H9 (cell line): ENCODE results near the gene FAM3A. TPM values are rescaled to one million over a fixed set of nuclear protein-coding genes. Genes with fewer than 3 reads are reported as not detected.

Source experiments
- DNase-seq: peaks from one replicate; pipeline ENCODE4 v3.0.0-alpha.2; 2017
- H2AFZ ChIP-seq: one replicate; pipeline ENCODE4 v1.6.1; 2013; ENCODE audit warnings: mild to moderate bottlenecking, low read length, control low read depth, moderate library complexity
- H2AK5ac ChIP-seq: 2 replicates; pipeline ENCODE4 v1.6.1; 2013; ENCODE audit warnings: low read length, control low read depth, mixed read lengths; ENCODE audit not compliant: insufficient read length
- H2BK120ac ChIP-seq: one replicate; pipeline ENCODE4 v1.6.1; 2013; ENCODE audit warnings: low read depth, mild to moderate bottlenecking, low read length, control low read depth, inconsistent platforms; ENCODE audit not compliant: poor library complexity, severe bottlenecking
- H2BK12ac ChIP-seq: 2 replicates; pipeline ENCODE4 v1.6.1; 2013; ENCODE audit warnings: low read length, control low read depth, mixed read lengths, low read depth; ENCODE audit not compliant: insufficient read length
- H2BK15ac ChIP-seq: 2 replicates; pipeline ENCODE4 v1.6.1; 2013; ENCODE audit warnings: low read depth, low read length, control low read depth
- H2BK20ac ChIP-seq: one replicate; pipeline ENCODE4 v1.6.1; 2013; ENCODE audit warnings: low read depth, mild to moderate bottlenecking, low read length, control low read depth, inconsistent platforms; ENCODE audit not compliant: poor library complexity, severe bottlenecking
- H2BK5ac ChIP-seq: 2 replicates; pipeline ENCODE4 v1.6.1; 2013; ENCODE audit warnings: low read length, control low read depth, mixed read lengths; ENCODE audit not compliant: insufficient read length
- H3K14ac ChIP-seq: 2 replicates; pipeline ENCODE4 v1.6.1; 2013; ENCODE audit warnings: low read length, control low read depth; ENCODE audit not compliant: insufficient read depth
- H3K18ac ChIP-seq: 2 replicates; pipeline ENCODE4 v1.6.1; 2013; ENCODE audit warnings: low read depth, mild to moderate bottlenecking, mixed read lengths, low read length, control low read depth; ENCODE audit not compliant: insufficient read length
- H3K23ac ChIP-seq: 2 replicates; pipeline ENCODE4 v1.6.1; 2013; ENCODE audit warnings: low read length, control low read depth, mixed read lengths, low read depth; ENCODE audit not compliant: insufficient read length
- H3K23me2 ChIP-seq: 2 replicates; pipeline ENCODE4 v1.6.1; 2013; ENCODE audit warnings: low read depth, mild to moderate bottlenecking, mixed read lengths, low read length, control low read depth; ENCODE audit not compliant: insufficient read length, poor library complexity, severe bottlenecking
- H3K27ac ChIP-seq: 2 replicates; pipeline ENCODE4 v1.5.1; 2013; ENCODE audit warnings: low read length, control low read depth, mixed read lengths, low read depth; ENCODE audit not compliant: insufficient read length
- H3K27me3 ChIP-seq: 2 replicates; pipeline ENCODE4 v1.6.1; 2013; ENCODE audit warnings: low read length, control low read depth, inconsistent platforms; ENCODE audit not compliant: insufficient read depth
- H3K4ac ChIP-seq: 2 replicates; pipeline ENCODE4 v1.6.1; 2013; ENCODE audit warnings: low read depth, mild to moderate bottlenecking, control low read depth, inconsistent platforms, low read length, moderate library complexity
- H3K4me1 ChIP-seq: 2 replicates; pipeline ENCODE4 v1.6.1; 2013; ENCODE audit warnings: low read length, control low read depth, inconsistent platforms; ENCODE audit not compliant: insufficient read depth
- H3K4me2 ChIP-seq: 2 replicates; pipeline ENCODE4 v1.6.1; 2013; ENCODE audit warnings: low read length, control low read depth, mixed read lengths; ENCODE audit not compliant: insufficient read length, insufficient read depth
- H3K56ac ChIP-seq: 2 replicates; pipeline ENCODE4 v1.6.1; 2013; ENCODE audit warnings: low read depth, mild to moderate bottlenecking, mixed read lengths, low read length, control low read depth; ENCODE audit not compliant: insufficient read length
- H3K79me1 ChIP-seq: 2 replicates; pipeline ENCODE4 v1.6.1; 2013; ENCODE audit warnings: low read depth, mild to moderate bottlenecking, moderate library complexity, low read length, control low read depth, inconsistent platforms; ENCODE audit not compliant: insufficient read depth, poor library complexity, severe bottlenecking
- H3K79me2 ChIP-seq: 2 replicates; pipeline ENCODE4 v1.6.1; 2013; ENCODE audit warnings: low read length, control low read depth, inconsistent platforms; ENCODE audit not compliant: insufficient read depth
- H3K9ac ChIP-seq: 2 replicates; pipeline ENCODE4 v1.6.1; 2013; ENCODE audit warnings: low read length, control low read depth, mixed read lengths; ENCODE audit not compliant: insufficient read length; ENCODE audit errors: extremely low read depth
- H3K9me3 ChIP-seq: one replicate; pipeline ENCODE4 v1.6.1; 2013; ENCODE audit warnings: low read depth, low read length, inconsistent platforms; ENCODE audit not compliant: control insufficient read depth
- H3T11ph ChIP-seq: one replicate; pipeline ENCODE4 v1.6.1; 2013; ENCODE audit warnings: mild to moderate bottlenecking, low read length, control low read depth, inconsistent platforms
- H4K20me1 ChIP-seq: one replicate; pipeline ENCODE4 v1.6.1; 2013; ENCODE audit not compliant: control insufficient read depth, insufficient read length, insufficient read depth
- H4K5ac ChIP-seq: 2 replicates; pipeline ENCODE4 v1.6.1; 2013; ENCODE audit warnings: low read depth, mild to moderate bottlenecking, mixed read lengths, low read length, control low read depth; ENCODE audit not compliant: insufficient read length
- H4K8ac ChIP-seq: replicated peaks from 2 replicates; pipeline ENCODE4 v1.6.1; 2013; ENCODE audit warnings: low read length, control low read depth, mixed read lengths, low read depth; ENCODE audit not compliant: insufficient read length
- H4K91ac ChIP-seq: 2 replicates; pipeline ENCODE4 v1.6.1; 2013; ENCODE audit warnings: low read depth, mild to moderate bottlenecking, moderate library complexity, mixed read lengths, low read length, control low read depth; ENCODE audit not compliant: insufficient read length
- H3K27ac Mint-ChIP-seq, 3 experiments: 2 replicates in 2 of 3; 3 replicates in 1 of 3; pipeline ENCODE4 v1.8.0; 2020 to 2021; ENCODE audit warnings: mixed read lengths in 3 of 3, mild to moderate bottlenecking in 1 of 3, moderate library complexity in 1 of 3
- H3K27me3 Mint-ChIP-seq: 2 replicates; pipeline ENCODE4 v1.8.0; 2021; ENCODE audit warnings: low read depth, mild to moderate bottlenecking, moderate library complexity, mixed read lengths
- H3K36me3 Mint-ChIP-seq, 3 experiments: 2 replicates in 2 of 3; 3 replicates in 1 of 3; pipeline ENCODE4 v1.8.0; 2020 to 2021; ENCODE audit warnings: low read depth in 3 of 3, mixed read lengths in 3 of 3; ENCODE audit not compliant: insufficient read depth in 1 of 3
- H3K4me1 Mint-ChIP-seq, 2 experiments: 2 replicates each; pipeline ENCODE4 v1.8.0; 2020; ENCODE audit warnings: mixed read lengths in 2 of 2
- H3K4me3 Mint-ChIP-seq, 2 experiments: 2 replicates in 1 of 2; 3 replicates in 1 of 2; pipeline ENCODE4 v1.8.0; 2020 to 2021; ENCODE audit warnings: mild to moderate bottlenecking in 2 of 2, mixed read lengths in 2 of 2, moderate library complexity in 1 of 2
- H3K9me3 Mint-ChIP-seq, 2 experiments: 2 replicates in 1 of 2; 3 replicates in 1 of 2; pipeline ENCODE4 v1.8.0; 2020; ENCODE audit warnings: mild to moderate bottlenecking in 2 of 2, mixed read lengths in 2 of 2, moderate library complexity in 1 of 2
- CTCF ChIP-seq: fragments of 200-600 bp; sonication (generic); conservative IDR thresholded peaks from 3 replicates; pipeline ENCODE4 v1.8.0; 2021; ENCODE audit warnings: antibody characterized with exemption, mild to moderate bottlenecking
- whole genome bisulfite sequencing: extraction: QIAGEN DNeasy Blood & Tissue Kit; methylation state at CpG from one replicate; pipeline ENCODE4 v1.1.7; 2013; ENCODE audit warnings: missing lambda C conversion rate, low lambda C conversion rate, mixed read lengths; ENCODE audit not compliant: insufficient read length; ENCODE audit errors: extremely low coverage; 5-methylcytosine and 5-hydroxymethylcytosine counted together
- total RNA-seq: library from RNA; stranded (reverse); gene quantifications from 2 replicates; pipeline ENCODE4 v1.2.1, GENCODE V29; 2021

Gene FAM3A
- total RNA-seq, 1 experiment from 2014 or later: 22.8 TPM

DNA sequence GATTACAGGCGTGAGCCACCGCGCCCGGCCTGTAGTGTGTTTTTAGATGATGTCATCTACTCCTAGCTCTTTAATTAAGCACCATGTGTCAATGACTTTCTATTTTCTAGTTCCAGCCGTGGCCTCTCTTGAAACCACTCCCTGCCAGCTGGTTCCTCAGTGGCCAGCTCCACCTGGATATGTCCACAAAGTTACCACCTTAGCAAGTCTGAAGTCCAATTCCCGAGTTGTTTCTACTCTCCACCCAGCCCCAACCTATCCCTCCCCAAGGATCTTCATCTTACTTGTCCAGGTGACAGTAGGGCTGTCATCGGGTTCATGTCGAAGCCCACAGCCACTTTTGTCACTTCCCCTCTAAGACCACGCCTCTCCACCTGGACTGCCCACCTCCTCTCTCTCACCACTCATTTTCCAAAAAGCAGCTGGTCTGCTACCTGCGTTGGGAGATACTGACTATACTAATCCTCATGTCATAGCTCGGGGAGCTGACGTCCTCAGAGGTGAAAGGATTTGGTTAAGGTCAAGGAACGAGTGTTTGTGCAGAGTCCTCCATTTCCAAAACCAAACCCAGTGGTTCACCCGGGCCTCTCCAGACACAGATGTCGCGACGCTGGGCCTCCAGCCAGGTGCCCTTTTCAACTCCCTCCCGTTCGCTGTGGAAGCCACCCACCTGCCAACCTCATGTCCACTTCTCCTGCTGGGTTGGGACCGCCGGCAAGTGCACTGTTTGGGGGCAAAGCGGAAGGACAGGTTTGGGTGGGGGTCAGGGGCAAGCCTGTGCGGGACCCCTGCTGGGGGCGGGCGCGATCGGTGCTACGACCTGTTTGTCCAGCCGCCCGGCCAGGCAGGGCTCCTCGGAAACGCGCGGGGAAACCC lies 704 bp downstream of the FAM3A start:
- Histone ChIP-seq H2BK5ac (no peak overlapping the region), H2BK12ac (no peak overlapping the region), H4K20me1 (no peaks in the 10 kb centered on the region), H3K14ac (no peak overlapping the region; the same call in 1 of the 2 replicates), H3K27me3 (no peaks in the 10 kb centered on the region; the same call in 1 of the 2 replicates), H3K27ac (no peak overlapping the region), H3K23me2 (peaks cover 15% of the 10 kb centered on the region), H3K79me1 (no peaks in the 10 kb centered on the region), H2AFZ (no peak overlapping the region), H2BK20ac (no peak overlapping the region), H3K9me3 (peaks cover 13% of the 10 kb centered on the region), H4K5ac (no peak overlapping the region), H2BK15ac (no peak overlapping the region), H3K4me2 (peak overlapping the region; percentile 16), H3K18ac (no peak overlapping the region), H3K23ac (no peak overlapping the region), H3K56ac (no peak overlapping the region), H2AK5ac (no peak overlapping the region), H2BK120ac (no peak overlapping the region), H4K91ac (no peak overlapping the region), H3K79me2 (no peaks in the 10 kb centered on the region), H3K4ac (no peak overlapping the region), H3T11ph (no peak overlapping the region), H3K4me1 (no peaks in the 10 kb centered on the region), H4K8ac (no peak overlapping the region), H3K9ac (peak overlapping the region; percentile 13)
- WGBS: no CpG with 5 or more reads among the region's 34 CpGs
- DNase-seq: no peak
- Mint-ChIP-seq H3K36me3 (peaks cover 8 to 13% (median 12%) of the 10 kb centered on the region in 3 experiments; a peak in 5 of 7 replicates), H3K27me3 (peaks cover 8% of the 10 kb centered on the region), H3K9me3 (peaks cover 50 to 52% of the 10 kb centered on the region in 2 experiments), H3K4me1 (peaks cover 14 to 17% of the 10 kb centered on the region in 2 experiments), H3K4me3 (peak overlapping the region; percentile 74 to 85), H3K27ac (0 out of 7 replicates have a peak overlapping the region, but pooled peaks of 1 of the 3 experiments have one; percentile 27)
- no peak for TF ChIP-seq CTCF
